MV-4-11 (cell line): Measurements from ENCODE around the gene SLC25A25.

ENCODE experiments used
- DNase-seq: peaks from one replicate; lab custom pipeline; 2025; lab: John Stamatoyannopoulos, UW

SLC25A25 gene

GRCh38 chr9:128145536-128145935 lies 77.5 kb downstream of the SLC25A25 start:
- DNase-seq = no peak

DNA sequence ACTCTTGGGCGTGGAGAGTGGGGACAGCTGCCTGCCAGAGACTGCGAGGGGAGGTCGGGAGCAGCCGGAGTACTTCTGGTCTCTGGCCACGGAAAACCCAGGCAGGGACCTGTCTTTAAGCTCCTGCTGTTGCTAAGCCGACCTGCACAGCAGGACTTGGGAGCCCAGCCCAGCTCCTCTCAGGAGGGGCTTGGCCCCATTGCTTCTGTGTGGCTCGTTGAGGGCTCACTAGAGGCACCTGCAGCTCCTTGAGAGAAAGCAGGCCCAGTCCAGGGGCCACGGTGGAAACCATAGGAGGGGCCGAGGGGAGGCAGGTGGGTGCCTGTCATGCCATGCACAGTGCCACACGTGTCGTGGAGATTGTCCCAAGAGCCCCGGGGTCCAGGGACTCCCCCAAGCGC lies 77.9 kb downstream of the SLC25A25 start:
- DNase-seq = no peak

DNA sequence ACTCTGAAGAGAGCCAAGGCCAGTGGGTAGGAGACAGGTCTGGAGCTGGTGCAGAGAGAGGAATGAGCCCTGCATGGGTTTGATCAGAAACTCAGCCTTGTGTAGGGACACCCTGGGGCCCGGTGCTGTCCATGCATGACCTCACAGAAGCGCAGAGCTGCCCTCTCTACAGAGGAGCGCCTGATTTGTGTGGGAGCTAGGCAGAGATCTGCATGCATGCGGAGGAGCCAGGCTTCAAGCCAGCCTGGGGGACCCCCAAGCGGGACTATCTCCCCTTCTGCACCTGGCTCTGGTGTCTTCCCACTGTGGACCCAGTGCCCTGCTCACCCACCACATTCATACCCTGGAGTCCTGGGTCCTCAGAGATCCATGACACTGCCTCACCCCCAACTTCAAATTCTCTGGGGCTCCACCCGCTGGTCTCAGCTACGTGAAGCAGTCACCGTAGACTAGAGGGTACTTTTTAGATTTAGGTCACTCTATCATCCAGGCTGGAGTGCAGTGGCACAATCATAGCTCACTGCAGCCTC lies 78.6 kb downstream of the SLC25A25 start:
- no peak for DNase-seq

DNA sequence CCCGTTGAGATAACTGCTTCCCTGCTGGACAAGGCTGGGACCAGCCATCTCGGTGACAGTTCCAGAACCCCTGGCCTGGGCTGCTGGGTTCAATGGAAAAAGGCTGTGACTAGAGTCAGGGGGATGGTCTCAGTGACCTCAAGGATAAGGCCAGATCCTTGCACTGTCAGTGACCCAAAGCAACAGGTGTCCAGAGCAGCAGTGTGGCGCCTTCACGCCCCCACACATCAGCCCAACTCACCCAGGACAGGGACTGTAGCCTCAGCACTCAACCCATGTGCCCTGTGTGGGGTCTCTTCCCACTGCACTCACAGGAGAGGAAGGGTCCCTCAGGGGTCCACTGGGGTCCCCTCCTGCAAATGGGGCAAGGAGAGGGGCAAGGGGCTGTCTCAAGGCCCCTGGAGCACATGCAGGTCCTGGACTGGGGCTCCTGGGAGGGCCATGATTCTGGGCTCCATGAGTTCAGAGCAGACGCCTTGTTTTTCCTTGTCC lies 80.5 kb downstream of the SLC25A25 start:
- DNase-seq = no peak

DNA sequence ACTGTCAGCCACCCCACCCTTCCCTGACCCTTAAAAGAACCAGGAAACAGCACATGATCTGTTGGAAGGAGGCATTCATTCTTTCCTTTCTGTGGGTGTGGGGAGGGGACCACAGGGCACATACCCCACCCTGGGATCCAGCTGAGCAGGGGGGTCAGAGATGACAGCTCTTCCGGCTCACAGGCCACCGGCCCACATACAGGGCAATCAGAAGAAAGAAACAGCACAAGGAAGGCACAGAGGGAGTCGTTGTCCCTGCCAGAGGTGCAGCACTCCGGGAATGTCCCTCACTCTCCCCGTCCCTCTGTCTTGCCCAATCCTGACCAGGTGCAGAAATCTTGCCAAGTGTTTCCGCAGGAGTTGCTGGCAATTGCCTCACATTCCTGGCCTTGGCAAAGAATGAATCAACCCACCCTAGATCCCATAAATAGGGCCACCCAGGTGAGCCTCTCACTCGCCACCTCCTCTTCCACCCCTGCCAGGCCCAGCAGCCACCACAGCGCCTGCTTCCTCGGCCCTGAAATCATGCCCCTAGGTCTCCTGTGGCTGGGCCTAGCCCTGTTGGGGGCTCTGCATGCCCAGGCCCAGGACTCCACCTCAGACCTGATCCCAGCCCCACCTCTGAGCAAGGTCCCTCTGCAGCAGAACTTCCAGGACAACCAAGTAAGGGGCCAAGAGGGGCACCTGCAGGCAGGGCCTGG lies 81.1 kb downstream of the SLC25A25 start, which contains the start of gene LCN2:
Gene LCN2 (plus strand): TSS at position 453 of the 701 bp plus-strand sequence. CDS start 73 bp downstream, at position 526.
- no peak for DNase-seq

- DNase-seq = no peak
Measured at GRCh38 chr9:128149951-128150593, 82.0 kb downstream of the SLC25A25 start.

- no peak for DNase-seq
Measured at GRCh38 chr9:128150594-128151308, 82.7 kb downstream of the SLC25A25 start.

- DNase-seq = no peak
Measured at GRCh38 chr9:128151309-128152132, 83.5 kb downstream of the SLC25A25 start.

- DNase-seq = no peak
Measured at GRCh38 chr9:128152133-128153059, 84.4 kb downstream of the SLC25A25 start.

DNA sequence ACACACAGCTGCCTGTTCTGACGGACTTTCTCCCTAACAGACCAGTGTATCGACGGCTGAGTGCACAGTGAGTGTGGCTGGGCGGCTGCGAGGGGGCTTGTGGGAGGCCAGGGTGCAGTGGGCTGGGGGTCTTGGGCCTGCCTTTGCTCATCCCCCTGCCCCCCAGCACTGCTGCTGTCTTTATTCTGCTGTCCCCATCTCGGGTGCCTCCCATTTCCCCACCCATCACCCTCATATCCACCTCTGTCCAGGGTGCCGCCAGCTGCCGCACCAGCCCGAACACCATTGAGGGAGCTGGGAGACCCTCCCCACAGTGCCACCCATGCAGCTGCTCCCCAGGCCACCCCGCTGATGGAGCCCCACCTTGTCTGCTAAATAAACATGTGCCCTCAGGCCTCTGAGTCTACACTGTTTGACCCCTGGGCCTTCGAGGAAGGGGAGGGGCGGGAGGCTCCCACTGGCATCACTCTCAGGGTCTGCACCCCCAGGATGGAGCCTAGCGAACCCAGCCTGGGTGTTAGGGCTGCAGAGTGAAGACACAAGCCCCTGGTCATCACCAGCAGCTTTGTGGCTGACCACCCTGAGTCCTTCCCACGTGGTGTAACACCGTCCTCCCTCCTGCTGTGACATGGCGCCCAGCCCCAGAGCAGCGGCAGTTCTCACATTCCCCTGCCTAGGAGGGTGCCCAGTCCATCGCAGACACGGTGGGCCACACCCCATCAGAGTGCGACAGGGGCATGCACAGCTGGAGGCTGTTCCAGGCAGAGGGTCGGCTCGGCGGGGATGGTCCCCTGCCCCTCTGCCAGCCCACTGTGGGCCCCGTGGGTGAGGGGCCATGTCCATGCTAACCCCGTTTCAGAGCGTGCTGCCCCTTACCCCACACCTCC lies 85.3 kb downstream of the SLC25A25 start:
- DNase-seq = no peak

DNA sequence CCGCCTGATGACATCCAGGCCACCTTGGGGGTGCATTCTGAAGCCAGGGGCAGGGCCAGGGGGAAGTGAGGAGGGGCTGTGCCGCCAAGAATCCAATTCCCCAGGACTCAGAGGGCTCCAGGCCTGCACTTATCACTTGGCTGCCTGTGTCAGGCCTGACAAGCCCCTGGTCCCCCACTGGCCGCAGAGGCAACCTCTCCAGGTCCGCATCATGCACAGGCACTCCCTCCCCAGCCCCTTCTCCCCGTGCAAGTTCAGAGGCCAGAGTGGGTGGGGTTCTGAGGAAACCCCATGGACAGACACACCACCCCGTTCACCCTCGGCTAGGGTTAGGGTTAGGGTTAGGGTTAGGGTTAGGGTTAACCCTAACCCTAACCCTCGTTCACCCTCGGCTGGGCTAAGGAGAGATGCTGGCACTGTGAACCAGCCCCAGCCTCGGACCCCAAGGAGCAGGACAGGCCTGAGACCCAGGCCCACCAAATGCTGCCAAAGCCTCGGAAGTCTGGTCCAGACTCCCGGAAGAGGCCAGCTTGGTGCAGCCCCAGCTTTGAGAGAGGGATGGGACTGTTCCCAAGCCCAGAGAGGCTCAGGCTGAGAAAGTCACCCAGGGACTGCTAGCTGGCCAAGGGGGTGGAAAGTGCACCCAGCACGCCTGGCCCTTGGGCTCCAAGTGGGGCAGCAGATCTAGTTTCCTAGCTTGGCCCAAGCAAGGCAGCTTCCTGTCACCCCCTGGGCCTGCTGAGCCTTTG lies 86.1 kb downstream of the SLC25A25 start:
- DNase-seq = no peak

DNA sequence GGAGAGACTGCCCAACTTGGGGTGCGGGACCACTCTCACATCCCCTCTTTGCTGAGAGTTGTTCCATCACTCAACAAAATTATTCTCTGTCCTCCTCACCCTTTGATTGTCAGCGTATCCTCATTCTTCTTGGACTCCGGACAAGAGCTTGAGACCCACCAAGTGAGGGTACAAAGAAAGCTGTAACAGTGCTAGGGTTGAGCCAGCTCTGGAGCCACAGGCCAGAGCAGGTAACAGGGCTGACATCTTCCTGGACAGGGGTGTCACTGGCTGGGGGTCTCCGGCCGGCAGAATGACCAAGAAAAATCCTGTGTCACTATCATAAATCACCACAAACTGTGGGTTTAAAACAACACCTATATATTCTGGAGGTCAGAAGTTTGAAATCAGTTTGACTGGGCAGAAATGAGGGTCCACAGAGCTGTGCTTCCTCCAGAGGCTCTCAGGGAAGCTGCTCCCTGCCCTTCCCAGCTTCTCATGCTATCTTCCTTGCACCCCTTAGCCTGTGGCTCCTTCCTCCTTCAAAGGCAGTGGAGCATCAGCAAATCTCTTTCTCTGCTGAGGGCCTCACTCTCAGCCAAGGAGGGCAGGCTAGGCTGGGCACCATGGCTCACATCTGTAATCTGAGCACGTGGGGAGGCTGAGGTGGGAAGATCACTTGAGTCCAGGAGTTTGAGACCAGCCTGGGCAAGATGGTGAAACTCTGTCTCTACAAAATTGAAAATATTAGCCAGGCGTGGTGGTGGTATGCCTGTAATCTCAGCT lies 87.9 kb downstream of the SLC25A25 start:
- no peak for DNase-seq
